Coronary artery (tissue), 2 donors: ENCODE measurements around the gene C1orf226.

ENCODE experiments used
- DNase-seq: peaks from one replicate; pipeline ENCODE4 v3.0.0-alpha.2; 2017; ENCODE audit warnings: low spot score
- H3K27ac ChIP-seq, 2 donors: fragments of 200-600 bp; sonication (generic); one replicate each; pipeline ENCODE4 v1.5.1; 2016 to 2019
- H3K4me3 ChIP-seq: fragments of 200-600 bp; sonication (generic); 2 replicates; pipeline ENCODE4 v1.5.1; 2016; ENCODE audit warnings: mild to moderate bottlenecking, moderate library complexity
- TF ChIP-seq, protein P1 (sequence below): fragments of 200-600 bp; sonication (generic); IDR thresholded peaks from one replicate; pipeline ENCODE4 v1.5.1; 2019; ENCODE audit warnings: antibody characterized with exemption

The C1orf226 gene

DNA sequence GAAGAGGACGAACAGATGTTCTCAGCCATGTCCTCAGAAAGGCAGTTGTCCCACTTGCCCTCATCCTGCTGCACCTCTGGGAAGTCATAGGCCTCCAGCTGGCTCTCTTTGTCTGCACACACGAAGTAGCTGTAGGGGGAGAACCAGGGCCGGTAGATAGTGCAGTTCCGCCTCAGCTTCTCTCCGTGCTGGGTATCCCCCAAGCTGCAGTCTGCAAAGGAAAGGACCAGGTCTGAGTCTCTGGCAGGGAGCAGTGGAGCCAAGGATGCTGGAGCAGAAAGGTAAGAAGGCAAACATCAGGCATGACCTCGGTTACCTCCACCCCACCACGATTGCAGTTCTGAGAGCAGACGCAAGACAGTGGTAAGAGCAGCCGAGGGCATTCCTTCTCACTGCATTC is 7.1 kb upstream of the C1orf226 start:
- H3K27ac ChIP-seq = no peak overlapping the region

DNA sequence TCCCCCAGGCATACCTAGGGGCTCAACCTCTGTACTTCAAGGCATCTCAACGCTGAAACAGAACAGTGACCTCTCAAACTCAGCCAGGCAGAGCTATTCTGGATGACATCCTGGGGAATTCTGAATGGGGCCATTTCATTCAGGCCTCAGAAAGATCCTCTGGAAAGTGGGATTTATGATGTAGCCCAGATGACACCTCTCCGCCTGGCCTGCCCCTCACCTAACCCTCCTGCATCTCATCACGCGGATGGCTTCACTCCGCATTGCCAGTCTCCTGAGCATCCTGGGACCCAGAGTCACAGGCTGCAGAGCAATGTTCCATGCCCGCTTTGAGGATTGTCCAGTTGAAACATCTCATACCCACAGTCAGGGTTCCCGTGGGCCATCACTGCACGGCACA is 6.1 kb upstream of the C1orf226 start:
- no peak for DNase-seq
- no peak overlapping the region for H3K27ac ChIP-seq
- TF ChIP-seq, protein P1, sequence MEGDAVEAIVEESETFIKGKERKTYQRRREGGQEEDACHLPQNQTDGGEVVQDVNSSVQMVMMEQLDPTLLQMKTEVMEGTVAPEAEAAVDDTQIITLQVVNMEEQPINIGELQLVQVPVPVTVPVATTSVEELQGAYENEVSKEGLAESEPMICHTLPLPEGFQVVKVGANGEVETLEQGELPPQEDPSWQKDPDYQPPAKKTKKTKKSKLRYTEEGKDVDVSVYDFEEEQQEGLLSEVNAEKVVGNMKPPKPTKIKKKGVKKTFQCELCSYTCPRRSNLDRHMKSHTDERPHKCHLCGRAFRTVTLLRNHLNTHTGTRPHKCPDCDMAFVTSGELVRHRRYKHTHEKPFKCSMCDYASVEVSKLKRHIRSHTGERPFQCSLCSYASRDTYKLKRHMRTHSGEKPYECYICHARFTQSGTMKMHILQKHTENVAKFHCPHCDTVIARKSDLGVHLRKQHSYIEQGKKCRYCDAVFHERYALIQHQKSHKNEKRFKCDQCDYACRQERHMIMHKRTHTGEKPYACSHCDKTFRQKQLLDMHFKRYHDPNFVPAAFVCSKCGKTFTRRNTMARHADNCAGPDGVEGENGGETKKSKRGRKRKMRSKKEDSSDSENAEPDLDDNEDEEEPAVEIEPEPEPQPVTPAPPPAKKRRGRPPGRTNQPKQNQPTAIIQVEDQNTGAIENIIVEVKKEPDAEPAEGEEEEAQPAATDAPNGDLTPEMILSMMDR = no peak

More for the DNA sequence above, 7.1 kb upstream of the C1orf226 start:
- TF ChIP-seq, protein P1 = no peak
- DNase-seq = no peak
- no peak overlapping the region for H3K4me3 ChIP-seq

DNA sequence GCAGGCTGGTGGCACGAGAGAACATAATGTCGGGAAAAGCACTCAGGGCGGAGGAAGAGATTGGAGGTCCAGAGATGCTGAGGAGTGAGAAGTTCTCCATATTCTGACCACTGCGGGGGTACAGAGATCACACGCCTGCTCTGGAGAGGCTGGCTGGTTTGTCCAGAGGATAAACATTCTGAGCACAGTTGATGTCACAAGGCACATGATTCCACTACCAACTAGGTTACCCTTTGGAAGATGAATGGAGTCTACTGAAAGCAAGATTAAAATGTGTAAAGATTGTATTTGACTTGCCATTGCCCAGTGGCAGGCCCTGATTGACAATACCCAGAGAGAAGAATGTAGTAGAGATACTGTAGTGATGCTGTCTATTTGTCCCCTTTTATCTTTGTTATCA is 4.8 kb upstream of the C1orf226 start, which contains the start of gene SPATA46:
Gene SPATA46 (minus strand): TSS at position 164 of the 400 bp plus-strand sequence. CDS start 64 bp downstream, at position 100.
- no peak for DNase-seq
- TF ChIP-seq, protein P1 = no peak
- Histone ChIP-seq H3K27ac (no peak within 1 kb of the TSS), H3K4me3 (no peak within 1 kb of the TSS)

More for the DNA sequence above, 6.1 kb upstream of the C1orf226 start:
- H3K4me3 ChIP-seq = no peak overlapping the region

DNA sequence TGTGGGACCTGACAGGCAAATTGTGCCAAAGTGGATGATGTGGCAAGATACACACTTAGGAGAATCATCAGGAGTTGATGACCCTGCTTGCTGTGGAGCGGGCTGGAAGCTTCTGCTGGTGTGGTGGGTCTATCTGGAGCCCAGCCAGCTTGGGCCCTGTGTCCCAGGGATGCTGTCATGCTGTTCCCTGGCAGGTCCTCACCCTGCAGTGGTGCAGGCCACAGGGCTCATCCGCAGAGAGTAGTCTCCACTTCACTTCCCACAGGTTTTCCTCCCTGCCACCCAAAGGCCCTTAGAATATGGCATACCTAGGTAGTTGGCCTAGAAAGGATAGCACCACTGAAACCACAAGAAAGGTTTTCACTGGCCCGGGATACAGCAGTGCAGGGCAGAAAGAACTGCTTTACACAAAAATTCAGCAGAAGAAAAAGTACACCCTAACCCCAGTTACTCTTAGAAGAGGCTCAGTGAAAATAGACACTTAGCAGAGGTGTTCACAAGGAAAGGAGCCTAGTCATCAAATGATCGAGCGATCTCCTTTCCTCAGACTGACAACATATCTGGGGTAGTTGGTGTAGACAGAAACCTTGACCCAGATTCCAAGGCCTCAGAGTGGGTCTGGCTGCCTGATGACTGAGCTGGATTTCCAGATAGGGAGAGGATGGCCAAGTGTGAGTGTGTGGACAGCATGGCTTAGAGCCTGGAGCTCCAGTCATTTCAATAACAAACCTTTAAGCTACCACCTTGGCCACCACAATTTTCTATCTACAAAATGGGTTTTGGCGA is 1.3 kb upstream of the C1orf226 start:
- H3K27ac ChIP-seq = no peak overlapping the region
- TF ChIP-seq, protein P1 = no peak
- no peak overlapping the region for H3K4me3 ChIP-seq
- peak; percentile 53 for DNase-seq

DNA sequence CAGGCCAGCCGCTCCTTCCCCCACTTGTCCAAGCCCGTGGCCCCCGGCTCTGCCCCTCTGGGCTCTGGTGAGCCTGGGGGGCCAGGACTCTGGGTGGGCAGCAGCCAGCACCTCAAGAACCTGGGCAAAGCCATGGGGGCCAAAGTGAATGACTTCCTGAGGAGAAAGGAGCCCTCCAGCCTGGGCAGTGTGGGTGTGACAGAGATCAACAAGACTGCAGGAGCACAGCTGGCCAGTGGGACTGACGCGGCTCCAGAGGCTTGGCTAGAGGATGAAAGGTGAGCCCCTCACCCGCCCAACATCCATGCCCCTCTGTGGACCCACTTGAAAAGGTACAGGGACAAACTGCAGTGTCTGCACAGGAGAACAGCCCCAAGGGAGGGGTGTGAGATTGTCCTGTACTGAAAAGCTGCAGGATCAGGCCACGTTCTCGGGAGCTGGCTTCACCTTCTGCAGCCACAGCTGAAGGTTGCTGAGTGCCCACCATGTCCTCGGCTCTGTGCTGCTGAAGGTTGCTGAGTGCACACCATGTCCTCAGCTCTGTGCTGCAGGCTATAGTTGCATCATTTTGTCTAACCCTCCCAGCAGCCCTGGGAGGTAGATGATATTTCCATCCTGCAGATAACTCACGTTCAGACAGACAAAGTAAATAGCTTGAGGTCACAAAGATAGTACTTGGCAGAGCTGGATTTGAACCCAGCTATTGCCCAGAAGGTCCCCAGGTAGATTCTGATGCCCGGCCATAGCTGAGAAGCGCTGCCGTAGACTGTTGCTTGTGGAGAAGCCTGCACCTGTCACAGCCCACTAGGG is 618 bp downstream of the C1orf226 start:
- Histone ChIP-seq H3K4me3 (no peak overlapping the region), H3K27ac (no peak overlapping the region)
- DNase-seq = peak; percentile 71
- TF ChIP-seq, protein P1 = no peak

DNA sequence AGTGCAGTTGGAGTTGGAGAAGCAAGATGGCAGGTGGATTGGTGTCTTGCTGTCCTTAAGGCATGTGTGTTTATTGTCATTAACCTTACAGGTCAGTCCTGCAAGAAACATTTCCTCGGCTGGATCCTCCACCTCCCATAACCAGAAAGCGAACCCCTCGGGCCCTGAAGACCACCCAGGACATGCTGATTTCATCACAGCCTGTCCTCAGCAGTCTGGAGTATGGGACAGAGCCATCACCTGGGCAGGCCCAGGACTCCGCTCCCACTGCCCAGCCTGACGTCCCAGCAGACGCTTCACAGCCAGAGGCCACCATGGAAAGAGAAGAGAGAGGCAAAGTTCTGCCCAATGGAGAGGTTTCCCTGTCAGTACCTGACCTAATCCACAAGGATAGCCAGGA is 1.6 kb downstream of the C1orf226 start:
- no peak overlapping the region for H3K4me3 ChIP-seq
- TF ChIP-seq, protein P1 = no peak
- peak; percentile 47 for DNase-seq
- H3K27ac ChIP-seq = no peak overlapping the region
